SKM-1 (cell line): ENCODE data around the gene NELL2.
"Not testable (repeated sequence)": the region's sequence is repeated elsewhere in the genome, so short reads cannot be mapped to it uniquely, and the experiment has no call there.

ENCODE experiments used
- DNase-seq: peaks from one replicate; lab custom pipeline; 2025; ENCODE audit not compliant: unreplicated experiment; lab: John Stamatoyannopoulos, UW

NELL2 gene

GRCh38 chr12:44779766-44780165 is 96.3 kb downstream of the NELL2 start:
- DNase-seq: no peak

GRCh38 chr12:44778863-44779262 is 97.3 kb downstream of the NELL2 start:
- DNase-seq: no peak

- DNase-seq: no peak
These were observed 99.1 kb downstream of the NELL2 start for GRCh38 chr12:44777044-44777443.

GRCh38 chr12:44775901-44776300 is 100.2 kb downstream of the NELL2 start:
- DNase-seq: no peak

GRCh38 chr12:44774815-44775411 is 101.2 kb downstream of the NELL2 start:
- DNase-seq: no peak

GRCh38 chr12:44771485-44772021 is 104.6 kb downstream of the NELL2 start:
- DNase-seq: no peak

- DNase-seq: no peak
These were observed 110.3 kb downstream of the NELL2 start for GRCh38 chr12:44765796-44766195.

- no peak for DNase-seq
These were observed 113.1 kb downstream of the NELL2 start for GRCh38 chr12:44763021-44763420.

- DNase-seq: no peak
These were observed 116.8 kb downstream of the NELL2 start for GRCh38 chr12:44759289-44759688.

- no peak for DNase-seq
These were observed 125.6 kb downstream of the NELL2 start for GRCh38 chr12:44750468-44750867.

- no peak for DNase-seq
These were observed 126.5 kb downstream of the NELL2 start for GRCh38 chr12:44749566-44749965.

- DNase-seq: no peak
These were observed 127.1 kb downstream of the NELL2 start for GRCh38 chr12:44748950-44749468.

GRCh38 chr12:44741292-44741980 is 134.7 kb downstream of the NELL2 start:
- DNase-seq: not testable (repeated sequence)

- no peak for DNase-seq
These were observed 138.1 kb downstream of the NELL2 start for GRCh38 chr12:44738051-44738450.

GRCh38 chr12:44728566-44728965 is 147.5 kb downstream of the NELL2 start:
- DNase-seq: no peak

- DNase-seq: no peak
These were observed 155.8 kb downstream of the NELL2 start for GRCh38 chr12:44720265-44720664.

- no peak for DNase-seq
These were observed 158.5 kb downstream of the NELL2 start for GRCh38 chr12:44717612-44718011.

GRCh38 chr12:44716711-44717110 is 159.4 kb downstream of the NELL2 start:
- no peak for DNase-seq

- no peak for DNase-seq
These were observed 164.4 kb downstream of the NELL2 start for GRCh38 chr12:44711736-44712135.

- DNase-seq: no peak
These were observed 166.9 kb downstream of the NELL2 start for GRCh38 chr12:44709166-44709565.

GRCh38 chr12:44708218-44708617 is 167.9 kb downstream of the NELL2 start:
- no peak for DNase-seq

- DNase-seq: no peak
These were observed 172.8 kb downstream of the NELL2 start for GRCh38 chr12:44703182-44703910.
